Keratinocyte (primary cell): ENCODE measurements around the gene PSD. TPM values are rescaled to one million over a fixed set of nuclear protein-coding genes. Genes with fewer than 3 reads are reported as not detected.

Source experiments
- DNase-seq: peaks from one replicate; pipeline ENCODE4 v3.0.0-alpha.2; 2011; ENCODE audit warnings: low read depth, missing footprints, low spot score
- FAIRE-seq: peaks from 2 replicates; lab custom pipeline; 2011; peaks lifted over from hg19 to GRCh38; lab: Jason Lieb, UNC
- H2AFZ ChIP-seq: 2 replicates; pipeline ENCODE4 v1.6.0; 2012; ENCODE audit warnings: low read length, control low read depth, inconsistent platforms; ENCODE audit not compliant: control insufficient read depth
- H3K27ac ChIP-seq: 2 replicates; pipeline ENCODE4 v1.5.1; 2011; ENCODE audit warnings: low read length; ENCODE audit not compliant: control insufficient read depth, insufficient read depth
- H3K27me3 ChIP-seq: 3 replicates; pipeline ENCODE4 v1.6.0; 2011; ENCODE audit warnings: low read length; ENCODE audit not compliant: control insufficient read depth, insufficient read depth; ENCODE audit errors: extremely low read depth
- H3K36me3 ChIP-seq, 2 experiments: 2 replicates in 1 of 2; 3 replicates in 1 of 2; pipeline ENCODE4 v1.5.1; 2011; ENCODE audit warnings: low read length in 2 of 2, mild to moderate bottlenecking in 1 of 2; ENCODE audit not compliant: control insufficient read depth in 2 of 2, insufficient read depth in 2 of 2; ENCODE audit errors: extremely low read depth in 1 of 2
- H3K4me1 ChIP-seq: 3 replicates; pipeline ENCODE4 v1.5.1; 2011; ENCODE audit warnings: low read length; ENCODE audit not compliant: control insufficient read depth, insufficient read depth; ENCODE audit errors: extremely low read depth
- H3K4me2 ChIP-seq: 3 replicates; pipeline ENCODE4 v1.6.0; 2011; ENCODE audit warnings: low read depth, low read length; ENCODE audit not compliant: control insufficient read depth, insufficient read depth; ENCODE audit errors: extremely low read depth
- H3K4me3 ChIP-seq, 3 experiments: fragments of 200-600 bp in 1 of 3; sonication (generic) in 1 of 3; 2 replicates in 2 of 3; 3 replicates in 1 of 3; pipeline ENCODE4 v1.5.1; 2011 to 2016; ENCODE audit warnings: low read length in 3 of 3, mild to moderate bottlenecking in 3 of 3, control low read depth in 2 of 3, inconsistent platforms in 1 of 3, low read depth in 1 of 3, mixed read lengths in 1 of 3, mixed run types in 1 of 3, moderate library complexity in 1 of 3; ENCODE audit not compliant: control insufficient read depth in 2 of 3, insufficient read depth in 2 of 3; ENCODE audit errors: extremely low read depth in 1 of 3
- H3K79me2 ChIP-seq: 2 replicates; pipeline ENCODE4 v1.6.0; 2012; ENCODE audit warnings: low read length; ENCODE audit not compliant: control insufficient read depth, insufficient read depth
- H3K9ac ChIP-seq: 3 replicates; pipeline ENCODE4 v1.6.0; 2011; ENCODE audit warnings: low read length; ENCODE audit not compliant: control insufficient read depth, insufficient read depth; ENCODE audit errors: extremely low read depth
- H3K9me1 ChIP-seq: 3 replicates; pipeline ENCODE4 v1.6.0; 2011; ENCODE audit warnings: low read length; ENCODE audit not compliant: control insufficient read depth, insufficient read depth; ENCODE audit errors: extremely low read depth
- H3K9me3 ChIP-seq: 2 replicates; pipeline ENCODE4 v1.5.1; 2012; ENCODE audit warnings: low read depth, low read length; ENCODE audit not compliant: control insufficient read depth
- H4K20me1 ChIP-seq: 3 replicates; pipeline ENCODE4 v1.6.0; 2011; ENCODE audit warnings: low read length; ENCODE audit not compliant: control insufficient read depth, insufficient read depth; ENCODE audit errors: extremely low read depth
- EZH2 ChIP-seq: IDR thresholded peaks from one replicate; pipeline ENCODE4 v1.6.1; 2012; ENCODE audit warnings: inconsistent platforms, mild to moderate bottlenecking, low read length, moderate library complexity
- dilution Hi-C: fragments of 300-500 bp; cut with MboI; formaldehyde crosslinking; loops from one replicate; pipeline ENCODE4 v1.7.0; 2020; ENCODE audit warnings: low sequenced_read_pairs; ENCODE audit not compliant: extremely low pct_ligation_motif_present
- polyA plus RNA-seq, 5 experiments: library from polyadenylated mRNA; depleted of rRNA in 3 of 5; stranded (reverse) in 3 of 5; stranded (forward) in 1 of 5; unstranded in 1 of 5; fragments of >200 nt; gene quantifications; 1 replicate in 1 of 5; 2 replicates in 3 of 5; 3 replicates in 1 of 5; pipeline versions ENCODE4 v1.2.1 to v1.2.3, GENCODE V29; 2011 to 2012; ENCODE audit warnings: missing spikeins in 2 of 5, low read depth in 1 of 5, low replicate concordance in 1 of 5
- TF ChIP-seq, protein P1 (sequence below), 3 experiments: IDR thresholded peaks in 1 of 3; conservative IDR thresholded peaks in 1 of 3; optimal IDR thresholded peaks in 1 of 3; 2 replicates in 2 of 3; 3 replicates in 1 of 3; pipeline versions ENCODE3 to v1.5.1; 2011; ENCODE audit warnings: low read length in 3 of 3, mild to moderate bottlenecking in 3 of 3, moderate library complexity in 2 of 3, control low read depth in 1 of 3, inconsistent platforms in 1 of 3; ENCODE audit not compliant: insufficient read depth in 2 of 3; ENCODE audit errors: extremely low read depth in 1 of 3

The PSD gene
- polyA plus RNA-seq, 1 donor (not counting 4 experiments of a cell fraction or from before 2014, with no cell fraction given), result 0.10 TPM

DNA sequence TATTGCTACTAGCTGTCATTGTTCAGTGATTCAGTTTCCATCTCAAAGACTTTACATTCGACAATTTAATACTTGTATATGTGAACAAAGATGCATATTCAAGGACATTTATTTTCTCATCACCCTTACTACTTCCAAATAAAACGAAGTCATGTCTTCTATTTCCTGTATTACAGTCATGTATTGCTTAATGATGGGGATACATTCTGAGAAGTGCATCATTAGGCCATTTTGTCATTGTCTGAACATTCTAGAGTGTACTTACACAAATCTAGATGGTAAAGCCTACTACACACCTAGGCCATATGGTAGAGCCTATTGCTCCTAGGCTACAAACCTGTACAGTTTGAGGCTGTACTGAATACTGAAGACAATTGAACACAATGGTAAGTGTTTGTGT, 26.3 kb upstream of the PSD start:
- Histone ChIP-seq H3K4me1 (peaks cover 5% of the 10 kb centered on the region), H3K9me1 (no peaks in the 10 kb centered on the region), H3K9me3 (no peaks in the 10 kb centered on the region), H3K27me3 (no peaks in the 10 kb centered on the region), H3K9ac (no peak overlapping the region), H3K27ac (no peak overlapping the region), H3K4me3 (no peak overlapping the region), H4K20me1 (no peaks in the 10 kb centered on the region), H3K36me3 (no peaks in the 10 kb centered on the region), H2AFZ (no peak overlapping the region), H3K79me2 (no peaks in the 10 kb centered on the region), H3K4me2 (no peak overlapping the region)
- no peak for TF ChIP-seq EZH2
- TF ChIP-seq, protein P1, sequence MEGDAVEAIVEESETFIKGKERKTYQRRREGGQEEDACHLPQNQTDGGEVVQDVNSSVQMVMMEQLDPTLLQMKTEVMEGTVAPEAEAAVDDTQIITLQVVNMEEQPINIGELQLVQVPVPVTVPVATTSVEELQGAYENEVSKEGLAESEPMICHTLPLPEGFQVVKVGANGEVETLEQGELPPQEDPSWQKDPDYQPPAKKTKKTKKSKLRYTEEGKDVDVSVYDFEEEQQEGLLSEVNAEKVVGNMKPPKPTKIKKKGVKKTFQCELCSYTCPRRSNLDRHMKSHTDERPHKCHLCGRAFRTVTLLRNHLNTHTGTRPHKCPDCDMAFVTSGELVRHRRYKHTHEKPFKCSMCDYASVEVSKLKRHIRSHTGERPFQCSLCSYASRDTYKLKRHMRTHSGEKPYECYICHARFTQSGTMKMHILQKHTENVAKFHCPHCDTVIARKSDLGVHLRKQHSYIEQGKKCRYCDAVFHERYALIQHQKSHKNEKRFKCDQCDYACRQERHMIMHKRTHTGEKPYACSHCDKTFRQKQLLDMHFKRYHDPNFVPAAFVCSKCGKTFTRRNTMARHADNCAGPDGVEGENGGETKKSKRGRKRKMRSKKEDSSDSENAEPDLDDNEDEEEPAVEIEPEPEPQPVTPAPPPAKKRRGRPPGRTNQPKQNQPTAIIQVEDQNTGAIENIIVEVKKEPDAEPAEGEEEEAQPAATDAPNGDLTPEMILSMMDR (optimal IDR thresholded peaks at IDR 0.05 in 1 of 3, IDR thresholded peaks at IDR 0.05 in 1 of 3, conservative IDR thresholded peaks at IDR 0.05 in 1 of 3; ENCODE audit: extremely low read depth in 1 of 3, insufficient read depth in 2 of 3, low read length in 3 of 3), result no peak
- dilution Hi-C loops, result no loop called here
- DNase-seq (no peak), FAIRE-seq (no peak)

DNA sequence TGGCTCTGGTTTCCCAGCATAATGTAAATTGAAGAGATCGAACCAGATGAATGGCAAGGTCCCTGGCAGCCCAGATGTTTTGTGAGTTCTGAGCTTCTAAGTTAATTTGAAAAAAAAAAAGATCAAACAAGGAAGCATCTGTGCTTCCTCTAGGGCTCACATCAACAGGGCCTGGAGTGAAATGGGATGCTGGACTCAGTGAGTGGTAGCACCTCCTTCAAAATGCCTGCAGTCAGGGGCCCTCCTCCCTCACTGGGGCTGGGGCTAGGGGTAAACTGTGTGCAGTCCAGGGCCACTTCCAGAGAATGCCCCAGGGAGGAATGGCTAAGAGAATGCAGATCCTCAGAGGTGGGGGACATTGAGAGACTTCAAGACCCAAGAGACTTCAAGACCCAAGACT, 19.8 kb upstream of the PSD start:
- no peaks in the 10 kb centered on the region for H3K79me2 ChIP-seq
- no peak overlapping the region for H3K4me2 ChIP-seq
- dilution Hi-C loops, result no loop called here
- no peaks in the 10 kb centered on the region for H3K4me1 ChIP-seq
- H2AFZ ChIP-seq, result no peak overlapping the region
- H3K27me3 ChIP-seq, result peaks cover 19% of the 10 kb centered on the region
- no peaks in the 10 kb centered on the region for H4K20me1 ChIP-seq
- H3K36me3 ChIP-seq, result no peaks in the 10 kb centered on the region
- H3K9me1 ChIP-seq, result no peaks in the 10 kb centered on the region
- DNase-seq (no peak), FAIRE-seq (no peak)
- no peaks in the 10 kb centered on the region for H3K9me3 ChIP-seq
- no peak overlapping the region for H3K27ac ChIP-seq
- H3K9ac ChIP-seq, result no peak overlapping the region
- no peak for TF ChIP-seq EZH2
- TF ChIP-seq, protein P1 (optimal IDR thresholded peaks at IDR 0.05 in 1 of 3, IDR thresholded peaks at IDR 0.05 in 1 of 3, conservative IDR thresholded peaks at IDR 0.05 in 1 of 3; ENCODE audit: extremely low read depth in 1 of 3, insufficient read depth in 2 of 3, low read length in 3 of 3), result no peak
- H3K4me3 ChIP-seq, result no peak overlapping the region
